GM12878 (cell line): ENCODE measurements around the gene ADAMTSL1. TPM values are rescaled to one million over a fixed set of nuclear protein-coding genes. Genes with fewer than 3 reads are reported as not detected.

Experiments used
- ATAC-seq: fragments of 200-7000 bp; cut with Tn5 transposase; 3 replicates; pipeline ENCODE4 v1.9.1; 2020; ENCODE audit warnings: mild to moderate bottlenecking, moderate library complexity
- BruUV-seq: library from RNA; stranded (reverse); fragments of 400-500 nt; replicated peaks from 2 replicates; lab custom pipeline; 2021; lab: Mats Ljungman, UMichigan
- CTCF ChIA-PET: fragments of 300-600 bp; sonication (Branson Sonifier 250); formaldehyde crosslinking; extraction: SDS; loops from one replicate; lab custom pipeline; 2021; ENCODE audit warnings: inconsistent platforms; lab: Yijun Ruan, JAX
- POLR2A ChIA-PET: fragments of 350-600 bp; formaldehyde crosslinking; extraction: SDS; loops from one replicate; lab custom pipeline; 2021; ENCODE audit warnings: inconsistent platforms; lab: Charles Lee
- RAD21 ChIA-PET: fragments of 300-600 bp; sonication (Branson Sonifier 250); formaldehyde crosslinking; loops from one replicate; lab custom pipeline; 2023; ENCODE audit warnings: antibody characterized with exemption; ENCODE audit not compliant: unreplicated experiment; lab: Charles Lee
- SMC1A ChIA-PET: fragments of 300-600 bp; sonication (Branson Sonifier 250); formaldehyde crosslinking; loops from one replicate; lab custom pipeline; 2023; ENCODE audit not compliant: unreplicated experiment, uncharacterized antibody; lab: Charles Lee
- DNase-seq: peaks from one replicate; pipeline ENCODE4 v3.0.0-alpha.2; 2011; ENCODE audit warnings: low read depth, low spot score
- FAIRE-seq: peaks from 3 replicates; lab custom pipeline; 2011; peaks lifted over from hg19 to GRCh38; lab: Jason Lieb, UNC
- H2AFZ ChIP-seq: 2 replicates; pipeline ENCODE4 v1.6.0; 2011; ENCODE audit warnings: low read depth, low read length, control low read depth; ENCODE audit not compliant: control insufficient read depth
- H3K27ac ChIP-seq: 2 replicates; pipeline ENCODE4 v1.5.1; 2011; ENCODE audit warnings: control low read depth; ENCODE audit not compliant: control insufficient read depth, insufficient read depth
- H3K27me3 ChIP-seq, 2 experiments: replicated peaks in 1 of 2; 2 replicates each; pipeline versions ENCODE4 v1.6.0 to v1.6.1; 2011; ENCODE audit warnings: low read length in 1 of 2; ENCODE audit not compliant: control insufficient read depth in 2 of 2, insufficient read depth in 2 of 2
- H3K36me3 ChIP-seq, 2 experiments: 2 replicates each; pipeline ENCODE4 v1.5.1; 2011; ENCODE audit warnings: low read length in 1 of 2; ENCODE audit not compliant: control insufficient read depth in 2 of 2, insufficient read depth in 2 of 2
- H3K4me1 ChIP-seq: 2 replicates; pipeline ENCODE4 v1.6.1; 2011; ENCODE audit warnings: mild to moderate bottlenecking, low read length, moderate library complexity, mixed read lengths; ENCODE audit not compliant: control insufficient read depth, insufficient read depth
- H3K4me2 ChIP-seq: 2 replicates; pipeline ENCODE4 v1.6.0; 2011; ENCODE audit warnings: control low read depth; ENCODE audit not compliant: control insufficient read depth, insufficient read depth
- H3K4me3 ChIP-seq: fragments of 200-600 bp; sonication (generic); 2 replicates; pipeline ENCODE4 v1.5.1; 2016
- H3K79me2 ChIP-seq: 2 replicates; pipeline ENCODE4 v1.6.0; 2011; ENCODE audit warnings: low read length; ENCODE audit not compliant: control insufficient read depth, insufficient read depth
- H3K9ac ChIP-seq: 2 replicates; pipeline ENCODE4 v1.8.0; 2011; ENCODE audit warnings: low read length, control low read depth, mixed read lengths; ENCODE audit not compliant: control insufficient read depth, insufficient read depth
- H3K9me3 ChIP-seq: replicated peaks from 3 replicates; pipeline ENCODE4 v1.5.1; 2011; ENCODE audit warnings: mild to moderate bottlenecking, low read length; ENCODE audit not compliant: control insufficient read depth, insufficient read depth
- H4K20me1 ChIP-seq: 2 replicates; pipeline ENCODE4 v1.6.0; 2011; ENCODE audit not compliant: control insufficient read depth, insufficient read depth
- HSF1 ChIP-seq: fragments of 150-350 bp; IDR thresholded peaks from 2 replicates; pipeline ENCODE4 v1.6.1; 2014; ENCODE audit warnings: mild to moderate bottlenecking, low read depth, low read length
- JUND ChIP-seq: IDR thresholded peaks from 2 replicates; pipeline ENCODE4 v1.6.1; 2012; ENCODE audit warnings: low read depth, mild to moderate bottlenecking, low read length, improper control_type of control experiment, moderate library complexity
- MEF2A ChIP-seq: IDR thresholded peaks from 2 replicates; pipeline ENCODE4 v1.6.1; 2011; ENCODE audit warnings: low read depth, mild to moderate bottlenecking, low read length, moderate library complexity; ENCODE audit not compliant: insufficient read depth
- MTA2 ChIP-seq: fragments of 450-650 bp; IDR thresholded peaks from 2 replicates; pipeline ENCODE4 v1.6.1; 2016; ENCODE audit warnings: low read depth, mild to moderate bottlenecking, moderate library complexity
- NFYB ChIP-seq: IDR thresholded peaks from 2 replicates; pipeline ENCODE4 v1.6.1; 2011; ENCODE audit warnings: low read depth, mild to moderate bottlenecking, low read length, improper control_type of control experiment, moderate library complexity; ENCODE audit not compliant: insufficient read depth
- PBX3 ChIP-seq: IDR thresholded peaks from 2 replicates; pipeline ENCODE4 v1.6.1; 2011; ENCODE audit warnings: mild to moderate bottlenecking, low read depth, low read length, moderate library complexity; ENCODE audit not compliant: insufficient replicate concordance
- RAD51 ChIP-seq: fragments of 450-650 bp; IDR thresholded peaks from 2 replicates; pipeline ENCODE4 v1.6.1; 2016; ENCODE audit warnings: moderate library complexity, mild to moderate bottlenecking, inconsistent platforms
- SIN3A ChIP-seq: IDR thresholded peaks from 2 replicates; pipeline ENCODE4 v1.6.1; 2012; ENCODE audit warnings: low read depth, low read length, improper control_type of control experiment
- SP1 ChIP-seq: IDR thresholded peaks from one replicate; pipeline ENCODE4 v1.6.1; 2011; ENCODE audit warnings: low read depth, low read length
- SPI1 ChIP-seq: IDR thresholded peaks from 2 replicates; pipeline ENCODE4 v1.6.1; 2011; ENCODE audit warnings: low read depth, mild to moderate bottlenecking, low read length, moderate library complexity, borderline replicate concordance; ENCODE audit not compliant: insufficient read depth
- SRF ChIP-seq, 2 experiments: IDR thresholded peaks; 2 replicates each; pipeline ENCODE4 v1.6.1; 2011; ENCODE audit warnings: low read depth in 2 of 2, low read length in 2 of 2, mild to moderate bottlenecking in 1 of 2, moderate library complexity in 1 of 2
- SUPT20H ChIP-seq: IDR thresholded peaks from 2 replicates; pipeline ENCODE4 v1.6.1; 2011; ENCODE audit warnings: low read depth, mild to moderate bottlenecking, low read length, moderate library complexity, borderline replicate concordance; ENCODE audit not compliant: control insufficient read depth
- TCF7 ChIP-seq: IDR thresholded peaks from 2 replicates; pipeline ENCODE4 v1.6.1; 2014; ENCODE audit warnings: antibody characterized with exemption, borderline replicate concordance
- YBX1 ChIP-seq: fragments of 450-650 bp; IDR thresholded peaks from 2 replicates; pipeline ENCODE4 v1.6.1; 2016; ENCODE audit warnings: antibody characterized with exemption
- whole genome bisulfite sequencing: methylation state at CpG from one replicate; pipeline ENCODE4 v1.1.6; 2016; ENCODE audit warnings: low lambda C conversion rate; ENCODE audit not compliant: insufficient replicate concordance, insufficient coverage; ENCODE audit errors: missing lambda C conversion rate; 5-methylcytosine and 5-hydroxymethylcytosine counted together
- in situ Hi-C: fragments of 300-500 bp; cut with MboI; formaldehyde crosslinking; loops from 9 replicates; pipeline ENCODE4 v1.14.3; 2018; ENCODE audit warnings: mixed read lengths
- intact Hi-C: fragments of 100-400 bp; cut with micrococcal nuclease; formaldehyde crosslinking; loops from one replicate; pipeline ENCODE4 v1.14.2; 2022; ENCODE audit not compliant: unreplicated experiment
- polyA plus RNA-seq, 11 experiments: library from polyadenylated mRNA; depleted of rRNA in 4 of 11; unstranded in 6 of 11; stranded (reverse) in 5 of 11; fragments of >200 nt; fragmentation: Nextera tagmentation in 4 of 11; fragmentation: Illumina TruSeq in 1 of 11; extraction: Ambion mirVana in 4 of 11; extraction: Trizol in 1 of 11; gene quantifications; 1 replicate in 1 of 11; 2 replicates in 10 of 11; pipeline versions ENCODE4 v1.2.1 to v1.2.3, GENCODE V29; 2011 to 2016; ENCODE audit warnings: inconsistent platforms in 2 of 11, missing spikeins in 2 of 11, low read depth in 1 of 11
- total RNA-seq, 4 experiments: library from RNA; depleted of rRNA in 3 of 4; stranded (reverse); fragments of >200 nt in 3 of 4; fragmentation: Illumina TruSeq in 1 of 4; extraction: Trizol in 1 of 4; gene quantifications; 2 replicates each; pipeline versions ENCODE4 v1.2.1 to v1.2.3, GENCODE V29; 2013 to 2021

ADAMTSL1 gene
- total and polyA plus RNA-seq, 10 of the 15 experiments (the other 5 are each of a cell fraction or from before 2014, with no cell fraction given) = 0.01 to 0.10 (median 0.07) TPM; not detected in 6

GRCh38 chr9:18891946-18892670, 418.2 kb downstream of the ADAMTSL1 start:
- TF ChIP-seq SP1 (no peak), SUPT20H (no peak), RAD51 (no peak), SPI1 (no peak), NFYB (no peak), SIN3A (no peak), YBX1 (no peak), PBX3 (no peak), MEF2A (no peak), HSF1 (no peak), TCF7 (no peak), SRF (IDR thresholded peaks at IDR 0.05; ENCODE audit: low read depth in 2 of 2, low read length in 2 of 2) (no peak), JUND (no peak), MTA2 (no peak)

More at GRCh38 chr9:18891946-18892670, 418.2 kb downstream of the ADAMTSL1 start:
- ATAC-seq = no peak
- RAD21 ChIA-PET = no interaction called here
- Histone ChIP-seq H4K20me1 (no peaks in the 10 kb centered on the region), H3K4me1 (peaks cover 15% of the 10 kb centered on the region), H3K27me3 (no peaks in the 10 kb centered on the region), H3K36me3 (no peaks in the 10 kb centered on the region), H2AFZ (no peak overlapping the region), H3K9me3 (no peaks in the 10 kb centered on the region; the same call in 2 of the 3 replicates), H3K4me3 (no peak overlapping the region), H3K79me2 (no peaks in the 10 kb centered on the region), H3K9ac (no peak overlapping the region), H3K27ac (no peak overlapping the region), H3K4me2 (no peak overlapping the region)
- BruUV-seq = no TSS peak
- WGBS = 78% methylated on average over 5 of the region's 5 CpGs
- CTCF ChIA-PET = no interaction called here
- POLR2A ChIA-PET = no interaction called here
- in situ Hi-C loops = no loop called here
- FAIRE-seq = no peak
- SMC1A ChIA-PET = interaction anchor here (0.7 to 1.2 kb wide), 3 partner anchors 41 to 263 kb away, joined by 3 read pairs; no protein-coding TSS in a partner anchor
- intact Hi-C loops = no loop called here
- no peak for DNase-seq
